ENCODE data around the gene LGSN. TPM values are rescaled to one million over a fixed set of nuclear protein-coding genes. Genes with fewer than 3 reads are reported as not detected.
A peak's percentile ranks its signal among the peaks of the same experiment; 100 is the strongest.
"Not testable (repeated sequence)": the region's sequence is repeated elsewhere in the genome, so short reads cannot be mapped to it uniquely, and the experiment has no call there.

LGSN gene
- total RNA-seq, 1 donor from 2014 or later: not detected

DNA sequence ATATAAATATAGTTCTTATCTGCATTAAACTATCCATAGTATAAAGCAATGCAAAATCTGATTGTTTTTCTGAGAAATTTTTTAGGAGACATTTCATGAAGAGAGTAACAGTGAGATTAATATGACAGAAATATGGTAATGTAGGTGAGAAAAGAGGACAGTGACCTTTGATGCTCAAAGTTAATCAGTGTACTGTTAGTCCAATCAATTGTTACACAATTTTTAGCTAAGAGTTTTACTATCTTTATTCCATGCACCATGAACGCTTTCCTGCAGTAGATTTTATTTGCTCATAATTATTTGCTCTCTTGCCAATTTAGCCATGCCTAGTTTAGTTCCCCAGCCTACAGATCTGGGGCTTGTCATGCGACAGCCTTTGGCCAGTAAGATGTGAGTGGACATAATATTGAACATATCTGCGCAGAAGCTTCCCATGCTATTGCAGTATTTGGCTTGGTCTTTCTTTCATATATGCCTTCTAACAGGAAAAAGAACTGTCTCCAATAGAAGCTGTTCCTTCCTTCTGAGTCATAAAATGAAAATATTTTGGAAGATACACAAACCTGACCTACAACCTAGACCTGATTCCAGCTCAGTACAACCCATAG is 69.8 kb downstream of the LGSN start:
- no peak for DNase-seq (ENCODE audit: low read depth)
- H3K4me3 ChIP-seq (ENCODE audit: low read depth, low read length): no peak overlapping the region
- TF ChIP-seq, protein P1, sequence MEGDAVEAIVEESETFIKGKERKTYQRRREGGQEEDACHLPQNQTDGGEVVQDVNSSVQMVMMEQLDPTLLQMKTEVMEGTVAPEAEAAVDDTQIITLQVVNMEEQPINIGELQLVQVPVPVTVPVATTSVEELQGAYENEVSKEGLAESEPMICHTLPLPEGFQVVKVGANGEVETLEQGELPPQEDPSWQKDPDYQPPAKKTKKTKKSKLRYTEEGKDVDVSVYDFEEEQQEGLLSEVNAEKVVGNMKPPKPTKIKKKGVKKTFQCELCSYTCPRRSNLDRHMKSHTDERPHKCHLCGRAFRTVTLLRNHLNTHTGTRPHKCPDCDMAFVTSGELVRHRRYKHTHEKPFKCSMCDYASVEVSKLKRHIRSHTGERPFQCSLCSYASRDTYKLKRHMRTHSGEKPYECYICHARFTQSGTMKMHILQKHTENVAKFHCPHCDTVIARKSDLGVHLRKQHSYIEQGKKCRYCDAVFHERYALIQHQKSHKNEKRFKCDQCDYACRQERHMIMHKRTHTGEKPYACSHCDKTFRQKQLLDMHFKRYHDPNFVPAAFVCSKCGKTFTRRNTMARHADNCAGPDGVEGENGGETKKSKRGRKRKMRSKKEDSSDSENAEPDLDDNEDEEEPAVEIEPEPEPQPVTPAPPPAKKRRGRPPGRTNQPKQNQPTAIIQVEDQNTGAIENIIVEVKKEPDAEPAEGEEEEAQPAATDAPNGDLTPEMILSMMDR (conservative IDR thresholded peaks at IDR 0.05; ENCODE audit: low read depth, low read length): no peak

DNA sequence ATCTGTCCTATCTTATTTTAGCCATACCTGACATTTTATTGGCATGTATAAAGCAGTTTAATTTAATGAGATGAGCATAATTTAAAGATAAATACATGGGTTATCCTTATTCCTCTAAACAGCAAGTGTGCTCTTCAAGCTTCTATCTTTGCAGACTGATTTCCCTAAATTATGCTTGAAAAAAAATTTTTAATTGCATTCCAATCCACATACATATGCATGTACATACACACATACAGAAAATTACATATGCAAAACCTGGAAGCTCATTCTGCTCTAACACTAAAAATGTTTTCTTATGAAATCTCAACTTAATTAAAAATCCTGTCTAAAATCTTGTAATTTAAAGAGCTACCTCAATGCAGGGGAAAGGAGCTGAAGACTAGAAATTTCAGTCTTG is 73.2 kb downstream of the LGSN start:
- TF ChIP-seq, protein P1 (conservative IDR thresholded peaks at IDR 0.05; ENCODE audit: low read depth, low read length): no peak
- no peak overlapping the region for H3K4me3 ChIP-seq (ENCODE audit: low read depth, low read length)
- no peak for DNase-seq (ENCODE audit: low read depth)

DNA sequence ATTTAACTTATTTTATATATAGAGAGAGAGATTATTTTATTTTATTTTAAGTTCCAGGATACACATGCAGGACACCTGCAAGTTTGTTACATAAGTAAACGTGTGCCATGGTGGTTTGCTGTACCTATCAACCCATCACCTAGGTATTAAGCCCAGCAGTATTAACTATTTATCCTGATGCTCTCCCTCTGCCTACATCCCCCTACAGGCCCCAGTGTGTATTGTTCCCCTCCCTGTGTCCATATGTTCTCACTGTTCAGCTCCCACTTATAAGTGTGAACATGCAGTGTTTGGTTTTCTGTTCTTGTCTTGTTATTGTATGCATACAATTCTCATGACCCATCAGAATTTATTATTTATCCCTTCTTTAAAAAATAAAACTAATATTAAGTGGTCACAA is 73.9 kb downstream of the LGSN start:
- DNase-seq (ENCODE audit: low read depth): no peak
- TF ChIP-seq, protein P1 (conservative IDR thresholded peaks at IDR 0.05; ENCODE audit: low read depth, low read length): peak; percentile 36
- no peak overlapping the region for H3K4me3 ChIP-seq (ENCODE audit: low read depth, low read length)

DNA sequence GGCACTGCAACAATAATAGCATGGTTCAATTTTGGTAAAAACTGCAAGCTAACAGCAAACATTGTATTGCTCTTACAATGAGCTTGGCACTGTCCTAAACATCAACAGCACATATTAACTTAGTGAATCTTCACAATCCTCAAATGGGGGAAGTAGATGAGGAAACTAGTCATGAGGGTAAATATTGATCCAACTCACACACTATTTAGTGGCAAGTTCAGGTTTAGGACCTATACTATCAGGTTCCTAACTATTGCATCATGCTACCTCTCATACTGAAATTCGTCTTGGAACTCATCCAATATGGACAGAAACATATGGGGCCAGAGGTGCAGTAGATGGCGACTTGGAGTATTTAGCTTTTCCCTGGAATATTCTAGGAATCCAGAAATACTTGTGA is 74.4 kb downstream of the LGSN start:
- H3K4me3 ChIP-seq (ENCODE audit: low read depth, low read length): no peak overlapping the region
- TF ChIP-seq, protein P1 (conservative IDR thresholded peaks at IDR 0.05; ENCODE audit: low read depth, low read length): no peak
- DNase-seq (ENCODE audit: low read depth): no peak

DNA sequence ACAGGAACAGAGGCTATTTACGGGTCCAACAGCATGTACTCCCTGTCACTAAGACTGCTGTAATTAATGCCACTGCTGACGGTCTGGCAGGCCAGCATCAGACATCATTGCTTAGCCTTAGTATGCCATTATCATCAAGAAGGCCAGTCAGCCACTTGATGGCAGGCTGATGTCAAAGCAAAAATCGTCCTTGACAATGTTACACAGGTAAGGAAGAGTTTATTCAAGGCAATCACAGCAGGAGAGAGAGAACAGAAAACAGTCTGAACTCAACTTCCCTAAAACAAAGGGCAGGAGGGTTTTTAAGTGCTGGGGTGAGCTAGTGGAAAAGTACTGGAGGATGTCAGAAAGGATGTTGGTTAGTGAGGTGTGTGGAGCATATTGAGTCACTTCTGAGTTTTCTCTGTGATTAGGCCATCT is 83.4 kb downstream of the LGSN start:
- TF ChIP-seq, protein P1 (conservative IDR thresholded peaks at IDR 0.05; ENCODE audit: low read depth, low read length): no peak
- H3K4me3 ChIP-seq (ENCODE audit: low read depth, low read length): no peak overlapping the region
- DNase-seq (ENCODE audit: low read depth): no peak

DNA sequence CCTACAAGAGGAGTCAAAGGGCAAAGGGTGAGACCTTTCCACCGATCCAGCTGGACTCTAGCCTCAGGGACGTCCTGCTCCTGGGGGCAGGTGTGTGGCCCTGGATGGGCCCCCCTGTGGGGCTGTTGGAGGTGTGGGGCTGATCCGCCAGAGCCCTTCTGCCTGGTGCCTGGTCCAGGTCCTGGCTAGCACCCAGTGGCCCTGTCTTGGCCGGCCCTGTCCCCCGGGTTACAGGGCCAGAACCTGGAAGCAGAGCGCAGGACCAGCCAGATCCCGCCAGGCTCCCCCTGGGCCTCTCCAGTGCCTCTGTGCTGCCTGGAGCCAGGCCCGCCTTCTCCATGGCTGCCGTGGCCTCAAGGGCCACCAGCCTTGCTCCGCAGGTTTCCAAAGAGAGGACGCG is 89.3 kb downstream of the LGSN start:
- H3K4me3 ChIP-seq (ENCODE audit: low read depth, low read length); DNase-seq (ENCODE audit: low read depth): not testable (repeated sequence)

DNA sequence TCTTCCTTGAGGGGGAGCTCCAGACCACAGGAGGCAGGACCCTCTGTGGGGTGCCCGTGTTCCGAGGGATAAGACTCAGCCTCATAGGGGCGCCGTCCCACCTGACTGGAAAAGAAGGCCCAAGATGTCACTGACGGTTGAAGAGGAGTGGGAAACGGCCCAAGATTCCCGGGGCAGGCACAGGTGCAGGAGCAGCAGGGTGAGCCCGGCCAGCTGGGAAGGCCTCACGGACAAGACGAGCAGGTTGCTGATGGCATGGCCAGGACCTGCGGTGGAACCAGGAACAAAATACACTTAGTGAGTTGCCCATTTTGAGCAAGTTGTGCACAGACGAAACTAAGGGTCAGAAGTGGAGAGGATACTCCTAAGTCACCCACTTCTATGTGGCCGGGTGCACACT is 89.8 kb downstream of the LGSN start:
- not testable (repeated sequence) for DNase-seq (ENCODE audit: low read depth)

DNA sequence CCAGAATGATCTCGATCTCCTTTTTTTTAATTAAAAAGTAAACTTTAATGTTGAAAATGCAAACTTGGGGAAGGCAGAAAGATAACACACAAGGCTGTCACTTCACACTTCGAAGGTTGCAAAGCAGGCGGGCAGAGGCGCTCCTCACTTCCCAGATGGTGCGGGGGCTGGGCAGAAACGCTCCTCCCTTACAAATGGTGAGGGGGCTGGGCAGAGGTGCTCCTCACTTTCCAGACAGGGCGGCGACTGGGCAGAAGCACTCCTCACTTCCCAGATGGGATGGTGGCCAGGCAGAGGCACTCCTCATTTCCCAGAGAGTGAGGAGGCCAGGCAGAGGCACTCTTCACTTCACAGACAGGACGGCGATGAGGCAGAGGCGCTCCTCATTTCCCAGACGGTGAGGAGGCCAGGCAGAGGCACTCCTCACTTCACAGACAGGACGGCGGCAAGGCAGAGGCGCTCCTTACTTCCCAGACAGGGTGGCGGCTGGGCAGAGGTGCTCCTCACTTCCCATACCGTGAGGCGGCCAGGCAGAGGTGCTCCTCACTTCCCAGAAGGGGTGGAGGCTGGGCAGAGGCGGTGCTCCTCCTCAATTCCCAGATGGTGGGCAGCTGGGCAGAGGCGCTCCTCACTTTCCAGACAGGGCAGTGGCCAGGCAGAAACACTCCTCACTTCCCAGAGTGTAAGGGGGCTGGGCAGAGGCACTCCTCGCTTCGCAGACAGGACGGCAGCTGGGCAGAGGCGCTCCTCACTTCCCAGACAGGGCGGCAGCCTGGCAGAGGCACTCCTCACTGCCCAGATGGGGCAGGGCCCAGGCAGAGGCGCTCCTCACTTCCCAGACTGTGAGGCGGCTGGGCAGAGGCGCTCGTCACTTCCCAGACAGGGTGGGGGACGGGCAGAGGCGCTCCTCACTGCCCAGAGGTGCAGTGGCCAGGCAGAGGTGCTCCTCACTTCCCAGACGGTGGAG is 91.6 kb downstream of the LGSN start:
- not testable (repeated sequence) for DNase-seq (ENCODE audit: low read depth); H3K4me3 ChIP-seq (ENCODE audit: low read depth, low read length)

More for the DNA sequence above, 89.8 kb downstream of the LGSN start:
- not testable (repeated sequence) for H3K4me3 ChIP-seq (ENCODE audit: low read depth, low read length)

DNA sequence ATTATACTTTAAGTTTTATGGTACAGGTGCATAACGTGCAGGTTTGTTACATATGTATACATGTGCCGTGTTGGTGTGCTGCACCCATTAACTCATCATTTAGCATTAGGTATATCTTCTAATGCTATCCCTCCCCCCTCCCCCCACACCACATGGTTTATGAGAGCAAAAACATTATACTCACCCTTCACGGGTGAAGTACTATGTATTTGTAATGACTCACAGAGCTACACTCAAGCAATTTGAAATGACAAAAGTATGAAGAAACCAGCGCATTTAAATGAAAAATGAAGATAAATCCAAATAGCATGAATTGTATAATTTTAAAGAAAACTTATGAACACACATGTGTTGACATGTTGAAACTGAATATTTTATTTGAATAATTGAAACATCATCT is 93.8 kb downstream of the LGSN start:
- DNase-seq (ENCODE audit: low read depth); H3K4me3 ChIP-seq (ENCODE audit: low read depth, low read length): not testable (repeated sequence)

All from epithelial cell of proximal tubule (primary cell).